ENCODE results near the gene DBP.

DNA sequence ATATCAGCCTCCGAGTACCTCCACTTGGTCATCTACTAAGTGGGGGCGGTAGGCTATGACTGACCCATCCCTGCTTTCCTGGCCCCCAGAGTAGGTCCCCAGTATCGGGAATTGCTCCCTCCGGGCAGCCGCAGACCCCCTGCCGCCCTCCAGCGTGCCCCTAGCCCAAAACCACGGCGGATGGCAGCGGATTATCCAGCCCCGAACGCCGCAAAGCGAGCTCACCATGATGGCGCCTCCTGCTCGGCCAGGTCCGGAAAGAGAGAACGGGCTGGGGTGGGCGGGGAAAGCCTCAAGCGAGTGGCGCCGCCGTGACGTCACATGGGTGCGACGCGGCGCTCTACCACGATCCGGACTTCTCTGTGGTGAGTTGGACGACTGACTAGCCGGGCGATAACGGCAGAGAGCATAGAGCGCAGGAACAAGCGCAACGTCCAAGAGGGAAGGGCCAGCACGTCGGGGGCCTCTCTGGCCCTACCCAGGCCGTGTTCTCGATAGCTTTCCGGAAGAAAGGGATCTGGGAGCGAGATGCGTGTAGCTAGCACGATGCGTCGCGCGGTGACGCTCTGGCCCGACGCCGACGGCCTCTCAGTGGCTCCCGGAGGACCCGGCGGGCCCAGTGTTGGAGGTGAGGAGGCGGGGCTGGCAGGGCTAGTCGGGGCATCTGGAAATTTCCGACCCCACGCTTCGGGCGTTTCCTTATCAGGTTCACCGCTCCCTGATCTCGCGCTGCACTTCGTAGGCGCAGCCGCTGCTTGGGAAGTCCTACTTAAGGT is 18.1 kb downstream of the DBP start, which contains the start of the genes RPL18 and SPHK2:
- no peak for TF ChIP-seq ZFX (IDR thresholded peaks at IDR 0.05; ENCODE audit: borderline replicate concordance)
- TF ChIP-seq, protein P1, sequence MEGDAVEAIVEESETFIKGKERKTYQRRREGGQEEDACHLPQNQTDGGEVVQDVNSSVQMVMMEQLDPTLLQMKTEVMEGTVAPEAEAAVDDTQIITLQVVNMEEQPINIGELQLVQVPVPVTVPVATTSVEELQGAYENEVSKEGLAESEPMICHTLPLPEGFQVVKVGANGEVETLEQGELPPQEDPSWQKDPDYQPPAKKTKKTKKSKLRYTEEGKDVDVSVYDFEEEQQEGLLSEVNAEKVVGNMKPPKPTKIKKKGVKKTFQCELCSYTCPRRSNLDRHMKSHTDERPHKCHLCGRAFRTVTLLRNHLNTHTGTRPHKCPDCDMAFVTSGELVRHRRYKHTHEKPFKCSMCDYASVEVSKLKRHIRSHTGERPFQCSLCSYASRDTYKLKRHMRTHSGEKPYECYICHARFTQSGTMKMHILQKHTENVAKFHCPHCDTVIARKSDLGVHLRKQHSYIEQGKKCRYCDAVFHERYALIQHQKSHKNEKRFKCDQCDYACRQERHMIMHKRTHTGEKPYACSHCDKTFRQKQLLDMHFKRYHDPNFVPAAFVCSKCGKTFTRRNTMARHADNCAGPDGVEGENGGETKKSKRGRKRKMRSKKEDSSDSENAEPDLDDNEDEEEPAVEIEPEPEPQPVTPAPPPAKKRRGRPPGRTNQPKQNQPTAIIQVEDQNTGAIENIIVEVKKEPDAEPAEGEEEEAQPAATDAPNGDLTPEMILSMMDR (IDR thresholded peaks at IDR 0.05): no peak
